HG03064 (cell line): ENCODE results near the gene CXCL9.
A peak's percentile ranks its signal among the peaks of the same experiment; 100 is the strongest.
"Not testable (repeated sequence)": the region's sequence is repeated elsewhere in the genome, so short reads cannot be mapped to it uniquely, and the experiment has no call there.

Experiments used
- ATAC-seq: cut with Tn5 transposase; IDR thresholded peaks from one replicate; pipeline ENCODE4 v1.9.1; 2021; ENCODE audit warnings: low read depth; ENCODE audit not compliant: unreplicated experiment

The CXCL9 gene

GRCh38 chr4:76013540-76013939 is 6.2 kb upstream of the CXCL9 start:
- ATAC-seq = no peak

DNA sequence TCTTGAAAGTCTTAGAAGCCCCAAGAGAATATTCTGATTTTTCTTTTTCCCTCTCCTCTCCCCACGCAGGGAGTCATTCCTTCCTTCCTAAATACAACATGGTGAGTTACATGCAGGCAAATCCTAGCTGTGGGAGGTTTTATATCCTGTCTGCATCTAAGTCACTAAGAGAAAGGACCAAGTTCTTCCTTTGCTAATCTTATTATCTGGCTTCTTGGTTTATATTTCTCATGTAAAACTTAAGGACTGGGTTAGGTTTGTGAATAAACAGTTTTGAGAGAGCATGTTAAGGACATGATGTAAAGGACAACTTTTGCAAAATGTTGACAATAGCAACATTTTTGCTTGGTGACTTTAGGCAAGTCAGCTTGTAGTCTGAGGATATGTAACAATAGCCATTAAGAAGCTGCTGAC is 5.1 kb upstream of the CXCL9 start:
- no peak for ATAC-seq

DNA sequence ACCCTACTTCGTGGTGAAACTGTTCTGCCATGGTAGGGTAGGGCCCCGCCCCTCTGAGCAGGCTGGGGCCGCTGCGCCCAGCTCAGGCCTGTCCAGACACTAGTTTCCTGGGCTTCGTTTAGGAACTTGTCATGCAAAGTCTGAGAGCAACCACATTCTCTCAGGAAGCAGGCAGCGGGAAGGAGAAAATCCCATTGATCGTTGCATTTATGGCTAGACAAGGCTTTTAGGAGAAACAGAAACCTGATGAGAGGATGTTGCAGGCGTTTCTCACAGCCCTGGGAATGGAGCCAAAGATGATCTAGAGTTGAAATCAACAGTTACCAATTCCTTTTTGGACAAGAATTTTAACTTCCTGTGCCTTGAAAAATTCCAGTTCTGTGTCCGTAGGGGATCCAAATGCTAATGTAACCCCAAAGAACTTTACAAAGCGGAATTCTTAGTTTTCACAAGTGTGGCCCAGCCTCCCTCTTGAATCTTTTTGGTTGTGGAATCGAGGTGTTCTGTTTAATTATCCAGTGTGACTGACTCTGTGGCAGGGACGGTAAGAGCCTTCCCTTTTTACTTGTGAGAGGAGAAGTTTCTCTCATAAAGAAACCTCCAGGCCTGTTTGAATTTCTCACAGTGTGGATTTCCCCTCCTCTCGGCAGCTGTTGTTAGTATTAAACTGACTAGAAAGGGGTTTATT is 4.5 kb upstream of the CXCL9 start:
- peak; percentile 74 for ATAC-seq

- no peak for ATAC-seq
Observed at GRCh38 chr4:76011018-76011670, 3.8 kb upstream of the CXCL9 start.

DNA sequence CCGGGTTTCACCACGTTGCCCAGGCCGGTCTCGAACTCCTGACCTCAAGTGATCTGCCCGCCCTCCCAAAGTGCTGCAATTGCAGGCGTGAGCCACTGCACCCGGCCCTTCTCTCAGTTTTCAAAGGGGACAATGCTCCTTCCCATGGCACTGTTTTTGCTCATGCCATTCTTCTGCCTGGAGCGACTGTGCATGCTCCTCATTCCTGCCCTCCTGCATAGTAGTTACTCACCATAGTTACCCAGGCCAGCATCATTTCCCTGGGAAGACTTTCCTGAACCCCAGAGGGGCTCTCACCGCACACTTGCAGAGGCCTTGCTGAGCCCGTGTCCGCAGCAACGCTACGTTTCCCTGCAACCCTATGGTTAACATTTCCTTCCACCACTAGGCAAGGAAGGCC is 3.3 kb upstream of the CXCL9 start:
- ATAC-seq = no peak

DNA sequence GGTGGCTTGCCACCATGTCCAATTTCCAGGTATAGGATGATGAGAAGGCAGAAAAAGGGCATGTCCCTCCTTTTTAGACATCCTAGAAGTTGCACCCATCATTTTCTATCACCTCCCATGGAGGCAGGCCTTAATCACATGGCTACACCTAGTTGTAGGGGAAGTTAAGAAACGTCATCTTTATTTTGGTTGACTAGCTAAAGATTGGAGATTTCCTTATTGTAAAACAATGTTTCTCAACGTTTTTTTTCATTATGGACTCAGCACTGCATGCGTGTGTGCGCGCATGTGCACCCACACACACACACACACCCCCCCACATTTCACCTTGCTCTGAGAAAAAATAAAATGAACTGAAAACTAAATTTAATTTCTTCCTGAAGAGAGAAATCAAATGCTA is 2.0 kb upstream of the CXCL9 start:
- ATAC-seq = no peak

- no peak for ATAC-seq
Observed at GRCh38 chr4:76003620-76004019, 3.7 kb downstream of the CXCL9 start.

GRCh38 chr4:76003035-76003434 is 4.3 kb downstream of the CXCL9 start:
- no peak for ATAC-seq

- no peak for ATAC-seq
Observed at GRCh38 chr4:76002176-76002575, 5.1 kb downstream of the CXCL9 start.

GRCh38 chr4:76001700-76002099 is 5.6 kb downstream of the CXCL9 start:
- ATAC-seq = no peak

DNA sequence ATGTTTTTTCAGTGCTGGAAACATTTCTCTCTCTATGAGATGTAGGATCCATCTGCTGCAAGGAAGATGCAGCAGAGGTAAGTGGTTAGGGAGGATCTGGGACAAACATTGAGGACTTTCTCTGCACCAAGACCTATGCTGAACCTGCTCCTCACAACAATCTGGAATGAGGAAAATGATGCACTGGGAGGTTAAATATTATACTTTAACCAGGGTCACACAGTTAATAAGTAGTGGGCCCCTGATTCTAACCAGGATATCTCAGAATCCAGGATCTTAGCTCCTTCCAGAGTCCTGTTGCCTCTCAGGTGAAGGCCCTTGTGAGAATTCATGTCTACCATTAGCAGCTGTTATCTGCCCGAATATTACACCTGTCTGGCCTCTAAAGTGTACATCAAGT is 7.0 kb downstream of the CXCL9 start:
- no peak for ATAC-seq

- ATAC-seq = not testable (repeated sequence)
Observed at GRCh38 chr4:75998525-75999147, 8.7 kb downstream of the CXCL9 start.

- no peak for ATAC-seq
Observed at GRCh38 chr4:75997946-75998345, 9.4 kb downstream of the CXCL9 start.

DNA sequence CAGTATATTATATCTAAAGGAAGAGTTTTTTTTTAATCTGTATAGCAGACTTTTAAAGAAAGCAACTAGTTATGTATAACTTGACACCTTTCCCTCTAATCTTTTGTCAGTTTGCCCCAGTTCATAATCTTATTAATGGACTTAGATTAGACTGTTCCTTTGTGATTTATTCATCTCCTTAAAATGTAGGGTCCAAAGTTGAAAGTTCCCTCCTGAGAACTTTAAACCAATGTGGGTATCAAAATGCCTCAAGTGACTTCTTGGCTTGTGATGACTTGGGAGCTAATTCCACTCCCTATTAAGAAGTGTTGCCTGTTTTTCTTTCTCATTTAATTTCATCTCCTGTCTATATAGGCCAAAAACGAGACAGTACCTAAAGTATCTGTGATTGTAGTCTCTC is 10.2 kb downstream of the CXCL9 start:
- no peak for ATAC-seq

- no peak for ATAC-seq
Observed at GRCh38 chr4:75995727-75996126, 11.6 kb downstream of the CXCL9 start.

- ATAC-seq = no peak
Observed at GRCh38 chr4:75992462-75992861, 14.8 kb downstream of the CXCL9 start.

- ATAC-seq = no peak
Observed at GRCh38 chr4:75989846-75990528, 17.3 kb downstream of the CXCL9 start.

DNA sequence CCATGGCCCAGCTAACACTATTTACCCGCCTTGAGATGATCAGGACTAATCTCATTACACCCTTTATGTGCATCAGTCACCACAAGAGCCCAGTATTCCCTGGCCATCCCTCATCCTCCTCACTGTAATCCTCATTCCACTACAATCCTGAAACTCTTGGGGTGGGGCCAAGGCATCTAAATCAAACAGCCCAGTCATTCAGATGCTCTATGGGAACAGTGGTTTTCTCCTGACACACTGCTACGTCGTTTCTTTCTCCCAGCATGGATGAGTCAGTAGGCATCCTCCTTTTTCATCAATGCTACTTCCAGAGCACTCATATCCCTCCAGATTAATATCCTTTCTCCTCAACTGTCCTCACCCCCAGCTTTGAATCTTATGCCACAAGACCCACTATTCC is 22.2 kb downstream of the CXCL9 start:
- no peak for ATAC-seq

DNA sequence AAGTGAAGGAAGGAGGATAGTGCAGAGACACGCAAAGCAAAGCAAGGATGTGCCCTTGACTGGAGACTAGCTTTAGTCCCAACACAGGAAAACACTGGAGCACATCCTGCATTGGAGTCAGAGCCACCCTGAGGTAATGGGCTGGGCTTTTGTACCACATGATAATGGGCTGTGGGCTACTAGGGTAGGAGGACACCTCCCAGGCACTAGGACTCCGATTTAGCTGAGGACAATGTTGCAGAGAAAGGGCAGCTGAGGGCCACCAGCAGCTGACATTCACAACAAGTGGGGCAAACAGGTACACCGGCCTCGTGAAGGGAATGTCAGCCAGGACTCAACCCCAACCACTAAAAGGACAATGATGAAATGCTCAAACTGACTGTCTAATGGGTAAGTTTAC is 26.7 kb downstream of the CXCL9 start:
- no peak for ATAC-seq

DNA sequence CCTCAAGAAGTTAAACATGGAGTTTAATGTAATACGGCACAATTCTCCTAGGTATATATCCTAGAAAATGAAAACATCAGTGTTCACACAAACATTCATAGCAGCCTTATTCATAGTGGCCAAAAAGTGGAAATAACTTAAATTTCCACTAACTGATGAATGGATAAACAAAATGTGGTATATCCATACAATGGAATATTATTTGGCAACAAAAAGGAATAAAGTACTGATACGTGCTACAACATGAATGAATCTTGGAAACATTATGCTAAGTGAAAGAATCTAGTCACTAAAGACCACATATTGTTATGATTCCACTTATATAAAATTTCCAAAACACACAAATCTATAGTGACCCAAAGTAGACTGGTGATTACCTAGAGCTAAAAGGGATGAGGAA is 31.1 kb downstream of the CXCL9 start:
- ATAC-seq = no peak

DNA sequence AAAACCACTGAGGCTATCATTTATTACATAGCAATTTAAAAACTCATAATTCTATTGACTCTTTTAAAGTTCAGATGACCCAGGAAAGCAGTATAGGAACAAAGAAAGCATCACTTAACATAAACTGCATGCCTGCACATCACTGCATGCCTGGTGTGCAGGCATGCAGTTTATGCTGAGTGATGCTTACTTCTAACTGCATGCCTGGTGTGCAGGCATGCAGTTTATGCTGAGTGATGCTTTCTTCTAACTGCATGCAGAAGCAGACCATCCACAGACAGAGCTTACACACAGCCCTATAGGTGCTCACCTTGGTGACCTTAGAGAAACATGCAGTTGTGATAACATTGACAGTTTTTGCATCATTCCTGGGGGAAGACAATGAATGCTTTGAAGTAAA is 33.5 kb downstream of the CXCL9 start:
- ATAC-seq = no peak
